Ecto neural progenitor cell (in vitro differentiated cells): Measurements from ENCODE around the gene GOLGA1.
A peak's percentile ranks its signal among the peaks of the same experiment; 100 is the strongest.
"Not testable (repeated sequence)": the region's sequence is repeated elsewhere in the genome, so short reads cannot be mapped to it uniquely, and the experiment has no call there.

Experiments used
- DNase-seq: peaks from one replicate; pipeline ENCODE4 v3.0.0-alpha.2; 2018; ENCODE audit warnings: low spot score

The GOLGA1 gene

DNA sequence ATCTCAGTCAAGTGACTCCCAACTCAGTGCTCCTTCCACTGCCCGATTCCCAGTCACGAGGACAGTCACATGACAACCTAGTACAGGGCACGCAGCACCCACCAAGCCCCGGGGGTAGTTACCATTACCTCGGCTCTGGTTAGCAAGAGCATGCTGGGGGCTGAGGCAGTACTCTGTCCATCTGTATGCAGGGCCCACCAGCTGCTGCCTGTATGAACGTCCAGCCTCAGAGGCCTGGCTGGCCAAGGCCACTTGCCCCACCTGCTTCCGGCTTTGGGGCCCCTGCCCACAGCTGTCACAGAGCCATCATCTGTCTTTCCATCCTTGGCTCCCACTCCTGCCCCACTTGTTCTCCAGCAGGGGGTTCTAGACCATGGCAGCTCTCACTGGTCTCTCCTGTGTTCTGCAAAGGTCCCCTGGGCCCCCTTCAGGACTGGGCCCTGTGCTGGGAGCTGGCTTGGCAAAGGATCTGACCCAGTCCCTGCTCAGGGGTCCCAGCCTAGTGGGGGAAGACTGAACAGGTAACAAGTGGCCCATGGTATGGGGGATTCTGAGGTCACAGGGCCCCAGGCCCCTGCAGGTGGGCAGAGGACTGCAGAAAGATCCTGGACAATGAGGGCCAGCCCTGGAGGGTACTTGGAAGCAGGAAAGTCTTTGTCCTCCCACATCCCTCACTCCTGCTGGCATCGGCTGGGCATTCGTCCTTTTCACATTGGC lies 82.4 kb downstream of the GOLGA1 start:
- DNase-seq = no peak

DNA sequence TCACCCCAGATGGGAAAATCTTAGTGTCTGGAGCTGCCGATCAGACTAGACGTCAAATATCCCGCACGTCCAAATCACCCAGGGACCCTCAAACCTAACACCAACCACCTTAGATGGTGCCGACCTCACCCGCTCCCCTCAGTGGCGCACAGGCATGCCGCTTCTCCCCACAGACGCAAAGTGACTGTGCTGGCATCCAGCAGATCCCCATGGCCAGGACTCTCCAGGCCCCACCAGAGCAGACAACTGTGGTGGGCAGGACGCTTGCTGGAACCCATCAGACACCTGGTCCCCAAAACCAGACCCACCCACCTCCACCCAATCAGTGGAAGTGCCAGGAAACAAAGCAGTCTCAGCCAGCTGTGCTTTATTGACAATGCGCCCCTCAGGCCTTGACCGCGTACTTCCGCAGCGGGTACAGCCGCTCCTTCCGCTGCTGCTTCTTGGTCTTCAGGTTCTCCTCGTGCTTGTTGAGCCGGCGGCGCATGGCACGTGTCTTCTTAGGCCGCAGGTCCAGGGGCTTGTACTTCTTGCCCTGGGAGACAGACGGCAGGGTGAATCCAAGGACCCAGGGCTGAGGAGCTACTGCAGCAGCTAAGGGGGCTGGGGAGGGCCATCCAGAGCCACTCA lies 83.2 kb downstream of the GOLGA1 start:
- DNase-seq = no peak

DNA sequence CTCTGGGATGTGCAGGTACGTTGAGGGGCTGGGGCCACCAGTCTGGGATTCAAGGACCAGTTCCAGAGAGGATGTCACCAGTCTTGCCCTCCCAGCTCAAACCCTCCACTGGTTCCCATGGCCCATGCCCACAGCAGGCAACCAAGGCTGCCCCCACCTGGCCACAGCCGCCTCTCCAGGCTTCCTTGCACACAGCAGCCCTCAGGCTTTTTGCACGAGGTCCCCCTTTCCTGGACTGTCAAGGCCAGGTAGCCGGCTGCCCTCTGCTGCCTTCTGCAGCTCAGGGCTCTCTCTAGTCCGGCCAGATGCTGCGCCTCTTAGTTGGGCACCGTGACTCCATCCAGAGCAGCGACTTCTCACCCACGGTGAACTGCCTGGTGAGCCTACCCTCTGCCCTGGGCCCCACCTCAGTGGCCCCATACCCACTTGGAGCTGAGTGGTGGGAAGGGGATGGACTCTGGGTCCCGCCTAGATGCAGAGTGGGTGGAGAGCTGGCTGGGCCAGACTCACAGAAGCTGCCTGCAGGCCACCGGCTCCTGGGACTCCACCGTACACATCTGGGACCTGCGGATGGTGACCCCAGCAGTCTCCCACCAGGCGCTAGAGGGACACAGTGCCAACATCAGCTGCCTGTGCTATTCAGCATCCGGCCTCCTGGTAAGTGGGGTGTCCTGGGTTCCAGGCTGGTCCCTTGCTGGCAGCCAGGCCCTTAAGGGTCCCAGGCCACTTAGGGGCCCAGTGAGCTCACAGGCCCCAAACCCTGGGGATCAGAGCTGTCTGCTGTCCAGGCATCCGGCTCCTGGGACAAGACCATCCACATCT lies 84.7 kb downstream of the GOLGA1 start:
- peak; percentile 69 for DNase-seq

DNA sequence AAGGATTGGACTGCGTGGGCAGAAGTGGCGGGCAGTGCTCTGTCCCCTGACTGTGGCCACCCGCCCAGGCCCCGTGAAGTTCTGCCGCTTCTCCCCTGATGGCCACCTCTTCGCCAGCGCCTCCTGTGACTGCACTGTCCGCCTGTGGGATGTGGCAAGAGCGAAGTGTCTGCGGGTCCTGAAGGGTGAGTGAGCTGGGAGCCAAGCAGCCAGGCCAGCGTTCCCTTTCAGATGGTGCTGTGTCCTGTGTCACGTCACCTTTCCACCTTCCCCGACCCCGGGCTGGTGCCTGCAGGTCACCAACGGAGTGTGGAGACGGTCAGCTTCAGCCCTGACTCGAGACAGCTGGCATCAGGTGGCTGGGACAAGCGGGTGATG lies 85.3 kb downstream of the GOLGA1 start:
- no peak for DNase-seq

DNA sequence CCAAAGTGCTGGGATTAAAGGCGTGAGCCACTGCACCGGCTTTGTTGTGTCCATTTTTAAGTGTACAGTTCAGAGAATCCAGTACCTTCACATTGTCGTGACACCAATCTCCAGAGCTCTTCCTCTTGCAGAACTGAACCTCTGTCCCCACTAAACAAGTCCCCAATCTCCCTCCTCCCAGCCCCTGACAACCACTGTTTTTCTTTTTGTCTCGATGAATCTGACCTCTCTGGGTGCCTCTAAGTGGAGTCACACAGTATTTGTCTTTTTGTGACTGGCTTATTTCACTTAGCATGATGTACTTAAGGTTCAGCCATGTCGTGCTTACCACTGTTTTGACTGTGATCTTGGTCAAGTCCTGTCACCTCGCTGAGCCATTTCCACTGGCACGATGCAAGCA lies 86.1 kb downstream of the GOLGA1 start:
- no peak for DNase-seq

DNA sequence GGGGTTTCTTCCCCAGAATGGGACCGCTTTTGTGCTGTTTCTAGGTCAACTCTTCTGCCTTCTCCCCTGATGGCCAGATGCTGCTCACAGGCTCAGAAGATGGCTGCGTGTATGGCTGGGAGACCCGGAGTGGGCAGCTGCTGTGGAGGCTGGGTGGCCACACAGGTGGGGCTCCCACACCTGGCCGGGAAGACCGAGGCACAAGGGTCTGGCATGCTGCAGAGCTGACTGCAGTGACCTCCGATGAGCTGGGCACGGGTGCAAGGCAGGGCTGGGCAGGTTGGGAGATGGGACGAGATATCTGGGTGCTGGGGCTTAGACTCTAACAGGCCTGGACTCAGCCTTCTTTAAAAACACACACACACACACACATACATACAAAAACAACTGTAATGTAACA lies 86.7 kb downstream of the GOLGA1 start:
- no peak for DNase-seq

DNA sequence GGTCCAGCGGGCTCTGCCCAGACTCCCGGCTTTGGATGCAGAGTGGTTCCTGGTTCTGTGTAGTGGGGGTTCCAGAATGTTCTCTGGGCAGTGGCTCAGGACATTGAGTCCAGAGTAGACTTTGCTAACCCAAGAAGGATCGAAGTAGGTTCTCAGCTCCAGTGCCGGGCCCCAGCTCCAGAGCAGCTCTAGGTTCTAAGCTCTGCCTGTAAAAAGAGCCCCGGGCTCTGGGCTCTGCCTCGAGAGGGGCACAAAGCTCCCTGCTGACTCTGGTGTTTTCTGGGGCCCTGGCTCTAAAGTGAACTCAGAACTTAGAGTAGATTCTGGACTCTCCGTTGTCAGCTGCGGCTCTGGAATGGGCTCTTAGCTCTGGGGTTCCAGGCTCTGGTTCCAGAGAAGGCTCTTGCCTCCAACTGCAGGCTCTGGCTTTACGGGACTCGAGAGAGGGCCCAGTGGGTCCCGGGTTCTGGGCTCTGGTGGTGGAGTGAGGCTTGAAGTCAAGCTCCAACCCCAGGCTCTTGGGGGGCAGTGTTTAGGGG lies 87.2 kb downstream of the GOLGA1 start:
- DNase-seq = no peak

DNA sequence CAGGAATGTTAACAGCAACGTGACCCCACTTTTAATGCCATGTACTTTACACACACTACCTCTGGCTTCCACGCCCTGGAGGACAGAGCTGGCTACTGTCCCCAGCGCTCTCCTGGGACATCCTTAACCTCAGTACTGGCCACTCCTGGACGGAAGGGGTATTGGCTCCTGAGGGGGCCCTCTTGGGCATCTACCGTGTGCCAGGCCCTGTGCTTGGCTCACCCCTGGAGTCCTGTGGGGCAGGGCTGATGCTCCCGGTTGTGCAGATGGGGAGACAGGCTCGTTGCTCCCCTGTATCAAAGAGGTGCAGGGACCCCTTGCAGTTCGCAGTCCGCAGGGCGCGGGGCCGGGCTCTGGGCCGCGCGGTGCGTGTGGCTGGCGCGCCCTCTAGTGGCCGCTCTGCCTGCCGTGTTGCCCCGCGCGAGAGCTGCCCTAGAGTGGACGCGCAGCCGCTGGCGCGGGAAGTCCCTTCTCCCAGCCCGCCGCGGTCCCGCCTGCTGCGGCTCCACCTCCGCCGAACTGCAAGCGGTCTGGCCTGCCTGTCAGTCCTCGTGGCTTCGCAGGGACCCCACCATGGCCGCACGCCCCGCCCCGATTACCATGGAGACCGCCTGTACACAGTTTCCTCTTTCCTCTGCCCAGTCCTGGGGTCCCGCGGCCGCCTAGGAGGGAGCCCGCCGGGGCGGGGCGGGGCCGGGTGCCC lies 87.9 kb downstream of the GOLGA1 start, which contains the start of gene WDR38:
Gene WDR38, plus strand, starts transcription at position 632 of the 703 bp plus-strand sequence. CDS start 72 bp downstream, outside the sequence.
- DNase-seq = peak; percentile 90

DNA sequence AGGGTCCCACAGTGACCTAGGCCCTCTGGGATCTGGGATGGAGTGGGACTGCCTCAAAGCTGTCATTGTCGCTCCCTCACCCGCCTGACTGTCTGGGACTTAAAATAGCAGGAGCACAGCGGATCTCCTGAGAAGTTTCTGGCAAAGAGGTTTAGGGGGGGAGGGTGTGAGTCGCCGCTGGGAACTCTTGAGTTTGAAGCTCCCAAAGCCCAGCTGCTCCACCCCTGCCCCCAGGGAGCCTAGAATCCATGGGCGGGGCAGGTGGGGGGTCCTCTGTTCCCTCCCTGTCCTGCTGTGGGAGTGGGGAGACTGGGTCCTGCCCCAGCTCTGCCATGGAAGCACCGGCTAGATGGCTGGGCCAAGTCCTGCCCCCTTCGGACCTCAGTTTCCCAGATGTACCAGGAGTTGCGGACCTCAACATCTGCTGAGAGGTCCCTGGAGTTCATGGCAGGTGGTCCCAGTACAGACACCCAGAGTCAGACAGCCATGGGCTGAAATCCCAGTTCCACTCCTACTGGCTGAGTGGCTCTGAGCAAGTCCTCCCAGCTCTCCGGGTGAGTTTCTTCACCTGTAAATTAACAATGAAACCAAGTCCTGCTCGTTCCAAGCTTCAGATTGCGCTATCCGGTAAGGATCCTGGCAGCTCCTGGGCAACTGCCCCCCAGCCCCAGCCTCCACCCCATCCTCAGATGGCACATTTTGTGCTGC lies 88.6 kb downstream of the GOLGA1 start:
- no peak for DNase-seq

DNA sequence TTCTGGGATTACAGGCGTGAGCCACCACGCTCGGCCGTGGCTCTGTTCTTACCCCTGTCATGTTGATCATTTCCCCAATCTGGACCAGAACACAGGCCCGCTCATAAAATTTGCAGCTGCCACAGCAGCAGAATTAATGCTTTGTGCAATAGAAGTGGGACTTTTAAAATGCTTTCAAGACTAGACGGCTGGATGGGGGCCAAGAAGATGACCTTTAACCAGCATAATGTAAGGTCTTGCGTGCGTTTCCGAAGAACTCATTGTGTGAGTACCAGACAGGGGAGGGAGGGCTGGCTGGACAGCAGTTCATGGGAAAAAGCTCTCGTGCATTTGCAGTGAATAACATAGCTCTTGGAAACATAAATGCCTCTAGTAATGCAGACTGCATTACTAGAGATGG lies 91.1 kb downstream of the GOLGA1 start:
- DNase-seq = no peak

DNA sequence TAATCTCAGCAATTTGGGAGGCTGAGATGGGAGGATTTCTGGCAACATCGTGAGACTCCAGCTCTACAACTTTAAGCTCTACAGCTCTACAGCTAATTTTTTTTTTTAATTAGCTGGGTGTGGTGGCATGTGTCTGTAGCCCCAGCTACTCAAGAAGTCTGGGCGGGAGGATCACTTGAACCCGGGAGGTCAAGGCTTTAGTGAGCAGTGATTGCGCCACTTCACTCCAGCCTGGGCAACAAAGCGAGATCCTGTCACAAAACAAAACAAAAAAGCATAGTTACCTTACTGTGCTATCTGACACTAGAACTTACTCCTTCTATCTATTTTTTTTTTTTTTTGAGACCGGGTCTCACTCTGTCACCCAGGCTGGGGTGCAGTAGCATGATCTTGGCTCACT lies 93.9 kb downstream of the GOLGA1 start:
- DNase-seq = no peak

DNA sequence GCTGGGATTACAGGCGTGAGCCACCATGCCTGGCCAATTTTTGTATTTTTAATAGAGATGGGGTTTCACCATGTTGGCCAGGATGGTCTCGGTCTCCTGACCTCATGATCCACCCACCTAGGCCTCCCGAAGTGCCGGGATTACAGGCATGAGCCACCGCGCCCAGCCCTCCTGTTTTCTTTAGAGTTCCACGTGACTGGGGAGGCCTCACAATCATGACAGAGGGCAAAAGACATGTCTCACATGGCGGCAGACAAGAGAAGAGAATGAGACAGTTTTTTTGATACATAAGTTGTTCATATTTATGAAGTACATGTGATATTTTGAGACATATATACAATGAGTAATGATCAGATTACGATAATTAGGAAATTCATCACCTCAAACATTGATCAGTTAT lies 94.4 kb downstream of the GOLGA1 start:
- DNase-seq = not testable (repeated sequence)

DNA sequence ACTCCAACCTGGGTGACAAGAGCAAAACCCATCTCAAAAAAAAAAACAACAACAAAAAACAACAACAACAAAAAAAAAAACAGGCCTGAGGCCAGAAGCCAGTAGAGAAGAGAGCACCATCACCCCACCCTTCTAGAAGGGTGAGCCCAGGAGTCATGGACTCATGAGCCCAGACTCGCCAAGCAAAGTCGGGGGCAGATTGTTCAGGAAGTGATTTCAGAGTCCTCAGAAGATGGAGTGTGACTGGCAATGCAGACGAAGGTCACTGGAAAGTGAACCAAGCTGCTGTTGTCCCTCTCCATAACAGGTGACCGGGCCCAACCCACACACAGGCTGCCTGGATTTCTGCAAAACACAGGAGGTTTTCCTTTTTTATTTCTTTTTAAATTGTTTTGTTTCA lies 96.6 kb downstream of the GOLGA1 start:
- DNase-seq = no peak

DNA sequence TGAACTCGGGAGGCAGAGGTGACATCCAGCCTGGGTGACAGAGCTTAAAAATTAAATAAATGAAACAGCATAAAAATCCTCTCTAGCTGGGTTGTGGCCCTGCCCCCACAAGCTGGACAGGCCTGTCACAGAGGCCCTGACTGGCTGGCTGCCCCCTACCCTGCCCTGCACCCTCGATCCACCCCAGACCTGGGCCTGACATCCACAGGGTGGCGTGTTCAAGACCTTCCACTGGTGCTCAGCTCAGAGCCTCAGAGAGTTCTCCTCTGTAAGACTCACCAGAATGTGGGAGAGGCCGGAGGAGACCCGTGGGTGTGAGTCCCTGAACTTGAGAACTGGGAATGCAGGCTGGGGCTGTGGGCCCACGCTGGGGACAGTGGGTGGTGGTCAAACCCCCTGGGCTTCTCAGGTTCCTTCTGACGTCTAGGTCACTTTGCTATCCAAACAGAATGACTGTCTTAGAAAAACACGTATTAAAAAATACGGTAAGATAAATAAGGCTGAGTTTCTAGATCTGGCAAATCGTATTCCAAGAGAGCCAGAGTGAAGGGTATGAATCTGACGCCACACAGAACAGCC lies 97.3 kb downstream of the GOLGA1 start:
- no peak for DNase-seq

DNA sequence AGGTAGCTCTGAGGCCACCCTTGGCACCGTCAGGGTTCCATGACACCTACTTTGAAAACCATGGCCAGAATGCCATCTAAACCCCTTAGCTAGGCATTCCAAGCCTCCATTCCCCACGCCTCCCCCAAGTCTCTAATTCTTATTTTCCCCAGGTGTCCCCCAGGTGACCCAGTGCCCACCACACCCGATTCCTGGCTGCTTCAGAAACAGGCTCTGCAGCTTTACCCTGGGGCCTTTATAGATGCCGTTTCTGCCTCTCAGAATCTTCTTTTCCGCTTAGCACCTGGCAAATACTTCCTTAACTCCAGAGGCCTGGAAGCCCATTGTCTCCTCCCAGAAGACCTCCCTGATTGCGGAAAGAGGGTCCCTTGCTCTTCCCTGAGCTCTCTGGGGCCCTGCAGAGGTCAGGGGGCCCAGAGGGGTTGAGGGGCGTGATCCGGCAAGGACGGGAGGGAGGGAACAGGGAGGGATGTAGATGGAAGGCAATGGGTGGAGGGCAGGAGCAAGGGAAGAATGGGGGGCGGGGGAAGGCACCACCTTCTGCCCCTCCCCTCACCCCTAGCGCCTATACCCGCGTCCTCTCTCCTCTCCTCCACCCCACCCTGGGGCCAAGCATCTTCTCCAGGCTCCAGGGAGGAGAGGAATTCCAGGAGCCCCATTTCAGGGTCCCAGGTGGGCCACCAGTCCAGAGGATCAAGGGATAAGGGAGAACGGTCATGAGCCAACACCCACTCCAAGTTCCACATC lies 99.6 kb downstream of the GOLGA1 start:
- no peak for DNase-seq

DNA sequence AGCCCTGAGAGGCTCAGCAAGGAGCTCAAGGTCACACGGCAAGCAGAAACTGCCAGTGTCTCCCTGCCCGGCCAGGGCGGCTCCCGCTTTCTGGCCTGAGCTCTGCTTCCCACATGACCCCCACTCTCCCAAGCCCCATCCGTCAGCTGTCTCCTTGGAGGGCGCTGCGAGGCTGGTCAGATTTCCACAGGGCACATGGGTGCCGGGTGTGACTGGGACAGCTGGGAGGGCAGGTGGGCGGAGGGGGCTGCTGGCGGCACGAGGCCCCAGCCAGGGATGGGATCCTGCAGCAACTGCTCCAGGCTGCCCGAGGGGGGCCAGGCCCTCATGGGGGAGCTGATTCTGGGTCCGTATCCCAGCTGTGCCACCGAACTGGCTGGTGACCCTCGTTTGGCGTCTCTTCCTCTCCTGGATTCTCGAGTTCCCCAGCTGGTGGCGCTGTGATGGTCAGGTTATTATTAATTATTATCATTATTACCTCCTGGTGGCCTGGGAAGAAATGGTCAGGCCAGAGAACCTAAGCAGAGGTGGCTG lies 100.5 kb downstream of the GOLGA1 start:
- DNase-seq = no peak

DNA sequence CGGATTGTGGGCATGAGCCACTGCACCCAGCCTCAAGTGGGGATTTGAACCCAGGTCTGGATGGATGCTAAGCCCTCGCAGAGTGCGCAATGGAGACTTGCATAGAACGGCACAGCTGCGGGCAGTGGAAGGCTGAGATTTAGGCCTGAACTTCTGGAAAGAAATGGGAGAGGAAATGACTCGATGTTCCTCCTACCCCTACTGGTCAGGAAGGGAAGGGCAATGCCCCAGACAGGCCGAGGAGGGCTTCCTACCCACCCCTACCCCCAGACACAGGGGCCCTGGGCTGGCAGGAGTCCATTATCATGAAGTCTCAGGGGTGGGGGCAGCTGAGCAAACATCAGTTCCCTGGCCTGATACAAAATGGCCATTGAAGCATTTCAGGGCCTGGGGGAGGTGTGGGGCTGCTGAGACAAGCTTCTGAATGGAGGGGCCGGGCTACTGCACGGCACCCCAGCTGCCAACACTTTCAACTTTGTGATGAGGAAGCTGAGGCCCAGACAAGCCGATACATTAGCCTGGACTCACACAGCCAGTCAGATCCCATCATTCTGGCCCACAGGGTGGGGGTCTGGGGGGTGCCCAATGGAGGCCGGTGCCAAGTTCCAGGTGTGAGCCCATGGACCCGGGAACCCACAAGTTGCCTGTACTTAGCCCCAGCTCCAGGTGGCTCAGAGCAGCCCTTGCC lies 101.1 kb downstream of the GOLGA1 start:
- no peak for DNase-seq

DNA sequence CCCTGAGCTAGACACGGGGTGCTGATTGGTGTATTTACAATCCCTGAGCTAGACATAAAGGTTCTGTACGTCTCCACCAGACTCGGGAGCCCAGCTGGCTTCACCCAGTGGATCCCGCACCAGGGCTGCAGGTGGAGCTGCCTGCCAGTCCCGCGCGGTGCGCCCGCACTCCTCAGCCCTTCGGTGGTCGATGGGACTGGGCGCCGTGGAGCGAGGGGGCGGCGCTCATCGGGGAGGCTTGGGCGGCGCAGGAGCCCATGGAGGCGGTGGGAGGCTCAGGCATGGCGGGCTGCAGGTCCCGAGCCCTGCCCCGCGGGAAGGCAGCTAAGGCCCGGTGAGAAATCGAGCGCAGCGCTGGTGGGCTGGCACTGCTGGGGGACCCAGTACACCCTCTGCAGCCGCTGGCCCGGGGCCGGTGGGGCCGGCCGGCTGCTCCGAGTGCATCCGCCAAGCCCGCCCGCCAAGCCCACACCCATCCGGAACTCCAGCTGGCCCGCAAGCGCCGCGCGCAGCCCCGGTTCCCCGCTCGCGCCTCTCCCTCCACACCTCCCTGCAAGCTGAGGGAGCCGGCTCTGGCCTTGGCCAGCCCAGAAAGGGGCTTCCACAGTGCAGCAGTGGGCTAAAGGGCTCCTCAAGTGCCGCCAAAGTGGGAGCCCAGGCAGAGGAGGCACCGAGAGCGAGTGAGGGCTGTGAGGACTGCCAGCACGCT lies 102.2 kb downstream of the GOLGA1 start:
- not testable (repeated sequence) for DNase-seq

DNA sequence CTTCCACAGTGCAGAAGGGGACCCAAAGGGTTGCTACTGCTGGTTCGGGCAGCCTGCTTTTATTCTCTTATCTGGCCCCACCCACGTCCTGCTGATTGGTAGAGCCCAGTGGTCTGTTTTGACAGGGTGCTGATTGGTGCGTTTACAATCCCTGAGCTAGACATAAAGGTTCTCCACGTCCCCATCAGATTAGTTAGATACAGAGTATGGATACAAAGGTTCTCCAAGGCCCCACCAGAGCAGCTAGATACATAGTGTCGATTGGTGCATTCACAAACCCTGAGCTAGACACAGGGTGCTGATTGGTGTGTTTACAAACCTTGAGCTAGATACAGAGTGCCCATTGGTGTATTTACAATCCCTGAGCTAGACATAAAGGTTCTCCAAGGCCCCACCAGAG lies 102.8 kb downstream of the GOLGA1 start:
- DNase-seq = not testable (repeated sequence)
